ENCODE results near the gene DCHS1.

The DCHS1 gene

DNA sequence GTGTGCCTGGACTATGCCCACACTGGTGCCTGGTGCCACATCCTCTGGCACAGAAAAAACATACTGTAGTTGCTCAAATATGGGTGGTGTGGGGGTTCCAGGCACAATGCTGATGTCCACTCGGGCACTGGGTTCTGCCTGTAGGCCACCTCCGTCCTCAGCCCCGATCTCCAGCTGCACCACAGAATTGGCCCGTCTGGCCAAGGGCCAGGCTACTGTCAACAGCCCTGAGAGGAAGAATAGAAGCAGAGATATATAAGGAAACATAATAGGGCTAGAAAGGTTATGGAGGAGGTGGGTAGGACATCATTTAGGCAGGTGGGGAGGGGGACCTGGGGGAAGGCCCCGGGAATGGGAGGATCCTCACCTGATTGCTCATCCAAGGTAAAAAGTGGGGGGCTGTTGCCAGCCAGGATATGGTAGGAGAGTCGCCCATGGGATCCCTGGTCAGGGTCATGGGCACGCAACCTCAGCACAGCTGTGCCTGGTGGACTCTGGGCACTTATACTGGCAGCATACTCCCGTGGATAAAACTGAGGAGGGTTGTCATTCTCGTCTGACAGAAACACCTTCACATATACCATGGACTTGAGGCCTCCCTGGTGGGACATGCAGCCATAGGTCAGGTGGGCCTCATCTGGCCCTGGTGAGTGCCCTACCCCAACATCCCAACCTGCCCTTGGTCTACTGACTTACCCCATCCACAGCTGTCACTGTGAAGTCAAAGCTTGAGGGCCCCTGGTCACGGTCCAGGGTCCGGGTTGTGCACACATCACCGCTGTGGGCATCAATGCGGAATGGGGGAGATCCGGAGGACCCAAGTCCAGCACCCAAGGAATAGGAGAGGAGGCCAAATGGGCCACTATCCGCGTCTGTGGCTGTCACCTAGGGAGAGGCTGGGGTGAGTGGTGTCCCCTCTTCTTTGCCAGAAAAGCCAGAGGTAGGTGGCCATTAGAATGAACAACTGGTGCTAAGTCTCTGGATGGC, 21.9 kb downstream of the DCHS1 start:
- TF ChIP-seq, protein P1, sequence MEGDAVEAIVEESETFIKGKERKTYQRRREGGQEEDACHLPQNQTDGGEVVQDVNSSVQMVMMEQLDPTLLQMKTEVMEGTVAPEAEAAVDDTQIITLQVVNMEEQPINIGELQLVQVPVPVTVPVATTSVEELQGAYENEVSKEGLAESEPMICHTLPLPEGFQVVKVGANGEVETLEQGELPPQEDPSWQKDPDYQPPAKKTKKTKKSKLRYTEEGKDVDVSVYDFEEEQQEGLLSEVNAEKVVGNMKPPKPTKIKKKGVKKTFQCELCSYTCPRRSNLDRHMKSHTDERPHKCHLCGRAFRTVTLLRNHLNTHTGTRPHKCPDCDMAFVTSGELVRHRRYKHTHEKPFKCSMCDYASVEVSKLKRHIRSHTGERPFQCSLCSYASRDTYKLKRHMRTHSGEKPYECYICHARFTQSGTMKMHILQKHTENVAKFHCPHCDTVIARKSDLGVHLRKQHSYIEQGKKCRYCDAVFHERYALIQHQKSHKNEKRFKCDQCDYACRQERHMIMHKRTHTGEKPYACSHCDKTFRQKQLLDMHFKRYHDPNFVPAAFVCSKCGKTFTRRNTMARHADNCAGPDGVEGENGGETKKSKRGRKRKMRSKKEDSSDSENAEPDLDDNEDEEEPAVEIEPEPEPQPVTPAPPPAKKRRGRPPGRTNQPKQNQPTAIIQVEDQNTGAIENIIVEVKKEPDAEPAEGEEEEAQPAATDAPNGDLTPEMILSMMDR (IDR thresholded peaks at IDR 0.05; ENCODE audit: low read depth, low read length, poor library complexity, severe bottlenecking), result no peak
- no peak for TF ChIP-seq EZH2phosphoT487 (IDR thresholded peaks at IDR 0.05; ENCODE audit: borderline replicate concordance, low read length)
- Histone ChIP-seq H3K79me2 (ENCODE audit: control insufficient read depth, low read length) (no peaks in the 10 kb centered on the region), H3K4me3 (ENCODE audit: low read length) (no peak overlapping the region), H3K4me1 (ENCODE audit: control insufficient read depth, low read length) (no peaks in the 10 kb centered on the region), H3K9me2 (replicated peaks; ENCODE audit: control insufficient read depth, low read length) (no peaks in the 10 kb centered on the region), H3K27me3 (ENCODE audit: control insufficient read depth, low read length) (no peaks in the 10 kb centered on the region), H3K4me2 (ENCODE audit: low read length) (no peak overlapping the region), H4K20me1 (ENCODE audit: control insufficient read depth, insufficient read depth, low read depth, low read length) (no peaks in the 10 kb centered on the region), H3K27ac (ENCODE audit: low read depth, low read length) (no peak overlapping the region), H3K36me3 (ENCODE audit: control insufficient read depth, low read length) (no peaks in the 10 kb centered on the region), H3K9me3 (ENCODE audit: control insufficient read depth, insufficient read depth, low read length) (no peaks in the 10 kb centered on the region), H3F3A (ENCODE audit: control insufficient read depth, insufficient read depth) (no peaks in the 10 kb centered on the region)

DNA sequence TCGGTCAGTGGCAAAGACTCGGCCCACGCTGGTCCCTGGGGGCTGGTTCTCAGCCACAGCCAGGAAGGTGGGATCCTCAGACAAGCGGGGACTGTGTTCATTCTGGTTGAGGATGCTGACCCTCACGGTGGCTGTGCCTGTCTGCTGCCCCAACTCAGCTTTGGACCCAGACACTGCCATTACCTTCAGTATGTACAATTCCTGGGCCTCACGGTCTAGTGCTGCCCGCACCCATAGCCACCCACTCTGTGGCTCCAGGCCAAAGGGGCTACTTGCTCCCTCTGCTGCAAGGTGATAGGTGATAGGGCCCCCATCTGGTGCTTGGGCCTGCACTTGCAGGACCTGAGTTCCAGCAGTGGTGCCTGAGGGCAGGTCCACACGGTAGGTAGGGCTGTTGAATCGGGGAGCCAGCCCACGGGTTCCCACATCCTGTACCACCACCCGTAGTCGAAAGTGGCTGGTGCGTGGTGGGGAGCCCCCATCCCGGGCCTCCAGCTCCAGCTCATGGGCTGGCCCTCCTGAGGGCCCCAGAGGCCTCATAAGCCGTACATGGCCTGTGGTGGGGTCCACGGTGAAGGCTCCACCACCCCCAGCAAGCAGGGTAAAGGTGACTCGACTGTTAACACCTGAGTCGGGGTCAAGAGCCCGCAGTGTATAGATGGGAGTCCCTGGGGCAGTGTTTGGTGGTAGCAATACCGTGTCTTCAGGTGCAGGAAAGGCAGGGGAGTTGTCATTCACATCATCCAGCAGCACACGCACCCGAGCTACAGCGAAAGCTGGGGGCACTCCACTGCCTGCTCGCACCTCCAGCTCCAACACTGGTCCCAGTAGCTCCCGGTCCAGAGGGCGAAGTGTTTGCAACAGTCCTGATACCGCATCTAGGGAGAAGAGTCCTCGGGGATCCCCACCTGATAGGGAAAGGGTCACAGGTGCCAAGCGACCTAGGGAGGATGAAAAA, 23.2 kb downstream of the DCHS1 start:
- no peaks in the 10 kb centered on the region for H3K36me3 ChIP-seq (ENCODE audit: control insufficient read depth, low read length)

DNA sequence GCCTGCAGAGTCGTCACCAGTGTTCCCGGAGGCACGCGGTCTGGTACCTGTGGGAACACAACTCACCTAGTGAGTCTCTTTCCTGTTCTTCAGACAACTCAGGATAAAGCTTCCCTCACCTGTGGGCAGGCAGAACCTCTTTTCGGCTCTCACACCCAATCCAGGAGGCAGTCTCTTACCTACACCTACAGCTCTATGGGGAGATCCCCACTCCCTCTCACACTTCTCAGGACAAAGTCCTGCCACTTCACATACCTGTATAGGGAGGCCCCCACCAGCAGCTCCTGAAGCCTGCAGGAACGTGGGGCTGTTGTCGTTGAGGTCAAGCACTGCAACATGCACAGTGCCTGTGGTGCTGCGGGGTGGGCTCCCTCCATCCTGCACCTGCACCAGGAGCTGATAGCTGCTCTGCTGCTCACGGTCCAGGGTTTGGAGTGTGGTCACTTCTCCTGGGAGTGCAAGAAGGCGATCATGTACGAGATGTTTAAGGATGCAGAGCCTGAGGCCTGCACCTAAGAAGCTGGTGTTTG, 24.2 kb downstream of the DCHS1 start:
- H3F3A ChIP-seq (ENCODE audit: control insufficient read depth, insufficient read depth), result no peaks in the 10 kb centered on the region
- no peak overlapping the region for H3K4me3 ChIP-seq (ENCODE audit: low read length)
- TF ChIP-seq, protein P1 (IDR thresholded peaks at IDR 0.05; ENCODE audit: low read depth, low read length, poor library complexity, severe bottlenecking), result no peak
- TF ChIP-seq EZH2phosphoT487 (IDR thresholded peaks at IDR 0.05; ENCODE audit: borderline replicate concordance, low read length), result no peak

More for the DNA sequence above, 23.2 kb downstream of the DCHS1 start:
- H3K27ac ChIP-seq (ENCODE audit: low read depth, low read length), result no peak overlapping the region
- H3K4me1 ChIP-seq (ENCODE audit: control insufficient read depth, low read length), result no peaks in the 10 kb centered on the region
- no peaks in the 10 kb centered on the region for H3K27me3 ChIP-seq (ENCODE audit: control insufficient read depth, low read length)
- H3K79me2 ChIP-seq (ENCODE audit: control insufficient read depth, low read length), result no peaks in the 10 kb centered on the region
- H3K4me2 ChIP-seq (ENCODE audit: low read length), result no peak overlapping the region
- no peaks in the 10 kb centered on the region for H3F3A ChIP-seq (ENCODE audit: control insufficient read depth, insufficient read depth)
- no peaks in the 10 kb centered on the region for H3K9me3 ChIP-seq (ENCODE audit: control insufficient read depth, insufficient read depth, low read length)
- H3K9me2 ChIP-seq (replicated peaks; ENCODE audit: control insufficient read depth, low read length), result no peaks in the 10 kb centered on the region
- no peak overlapping the region for H3K4me3 ChIP-seq (ENCODE audit: low read length)
- TF ChIP-seq, protein P1 (IDR thresholded peaks at IDR 0.05; ENCODE audit: low read depth, low read length, poor library complexity, severe bottlenecking), result no peak
- TF ChIP-seq EZH2phosphoT487 (IDR thresholded peaks at IDR 0.05; ENCODE audit: borderline replicate concordance, low read length), result no peak
- H4K20me1 ChIP-seq (ENCODE audit: control insufficient read depth, insufficient read depth, low read depth, low read length), result no peaks in the 10 kb centered on the region

More for the DNA sequence above, 24.2 kb downstream of the DCHS1 start:
- Histone ChIP-seq H3K27me3 (ENCODE audit: control insufficient read depth, low read length) (no peaks in the 10 kb centered on the region), H3K4me1 (ENCODE audit: control insufficient read depth, low read length) (no peaks in the 10 kb centered on the region), H3K9me3 (ENCODE audit: control insufficient read depth, insufficient read depth, low read length) (no peaks in the 10 kb centered on the region), H3K27ac (ENCODE audit: low read depth, low read length) (no peak overlapping the region), H3K79me2 (ENCODE audit: control insufficient read depth, low read length) (no peaks in the 10 kb centered on the region), H4K20me1 (ENCODE audit: control insufficient read depth, insufficient read depth, low read depth, low read length) (no peaks in the 10 kb centered on the region), H3K4me2 (ENCODE audit: low read length) (no peak overlapping the region), H3K36me3 (ENCODE audit: control insufficient read depth, low read length) (no peaks in the 10 kb centered on the region), H3K9me2 (replicated peaks; ENCODE audit: control insufficient read depth, low read length) (no peaks in the 10 kb centered on the region)

Measured in DOHH2 (cell line).